Superior temporal gyrus (tissue), 1 donor: ENCODE results near the gene SHC1.
A peak's percentile ranks its signal among the peaks of the same experiment; 100 is the strongest.

Experiments
- DNase-seq: peaks from one replicate; pipeline ENCODE4 v3.0.0-alpha.2; 2016; ENCODE audit errors: extremely low spot score

Gene SHC1

DNA sequence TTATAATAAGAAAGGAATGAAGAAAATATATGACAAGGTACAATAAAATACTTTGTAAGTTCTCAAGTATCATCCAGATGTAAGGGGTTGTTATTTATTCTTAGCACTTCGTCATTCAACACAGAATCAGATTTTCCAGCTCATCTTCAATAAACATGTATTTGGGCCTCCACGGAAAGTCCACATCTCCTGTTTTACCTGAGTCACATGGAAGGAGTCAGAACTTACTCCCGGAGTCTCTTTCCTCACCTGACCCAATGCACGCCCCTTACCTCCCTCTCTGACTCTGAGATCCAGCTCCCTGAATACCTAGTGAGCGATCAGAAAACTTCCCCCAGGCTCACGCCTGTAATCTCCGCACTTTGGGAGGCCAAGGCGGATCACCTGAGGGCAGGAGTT lies 32.6 kb downstream of the SHC1 start:
- no peak for DNase-seq

DNA sequence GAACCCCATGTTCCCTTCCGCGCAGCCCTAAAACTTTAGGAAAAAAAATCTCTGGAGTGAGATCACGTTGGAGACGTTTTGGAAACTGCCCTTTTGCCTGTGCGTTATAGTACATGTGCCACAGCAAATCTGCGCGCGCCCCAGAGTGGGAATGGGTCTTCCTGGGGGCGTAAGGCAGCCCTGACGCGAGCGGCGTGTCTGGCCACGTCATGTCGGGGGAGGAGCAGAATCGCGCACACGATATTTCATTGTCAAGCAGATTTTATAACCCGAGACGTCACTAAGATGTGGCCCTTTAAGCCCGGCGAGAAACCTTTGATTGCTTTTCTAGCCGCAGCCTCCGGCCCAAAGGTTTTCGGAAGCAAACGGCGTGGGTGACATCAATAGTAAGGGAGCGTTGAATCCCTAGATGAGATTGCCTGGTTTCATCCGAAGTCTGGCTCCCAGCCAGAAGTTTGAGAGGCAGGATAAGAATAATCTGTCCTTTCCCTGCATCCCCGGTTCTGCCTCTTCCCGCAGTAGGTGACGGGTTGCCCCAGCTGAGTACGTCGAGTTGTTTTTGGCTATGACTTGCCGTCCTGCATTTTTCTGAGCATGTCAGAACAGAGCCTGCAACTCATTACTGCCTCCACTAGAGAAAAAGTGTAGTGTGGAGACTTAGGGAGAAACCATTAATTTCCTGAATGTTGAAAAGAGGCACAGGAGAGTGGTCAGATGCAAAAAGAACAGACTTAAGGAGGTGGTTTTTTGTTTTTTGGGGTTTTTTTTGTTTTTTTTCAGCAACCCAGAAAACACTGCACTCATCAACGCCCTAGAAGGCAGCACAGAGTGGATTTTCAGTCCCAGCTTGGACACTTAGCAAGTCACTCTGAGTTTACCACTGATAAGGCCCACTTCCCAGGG lies 33.2 kb downstream of the SHC1 start:
- peak; percentile 95 for DNase-seq

DNA sequence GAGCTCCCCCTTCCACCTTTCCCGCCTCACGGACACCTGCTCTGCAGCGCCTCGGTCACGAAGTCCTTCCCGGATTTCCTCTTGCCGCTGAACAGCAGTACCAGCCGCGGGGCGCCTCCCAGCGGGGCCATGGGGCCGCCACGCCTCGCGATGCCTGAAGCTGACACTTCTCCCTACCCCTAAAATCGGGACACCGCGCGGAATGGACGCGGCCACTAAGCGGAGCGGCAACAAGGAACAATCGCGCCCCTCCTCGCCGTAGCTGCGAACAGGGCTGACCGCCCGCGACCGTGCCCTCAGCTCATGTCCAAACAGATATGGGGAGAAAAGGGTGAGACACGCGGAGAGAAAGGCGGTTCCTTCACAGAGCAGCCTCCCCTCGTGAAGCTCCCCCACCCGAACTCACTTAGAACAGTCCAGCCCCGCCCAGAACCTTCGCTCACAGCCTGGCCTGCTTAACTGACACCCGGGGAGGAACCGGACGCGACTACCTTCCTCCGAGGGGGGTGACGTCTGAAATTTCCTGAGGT lies 33.9 kb downstream of the SHC1 start, which contains the start of gene PMVK:
TSS of gene PMVK (minus strand) at position 165 of the 530 bp plus-strand sequence. CDS start at position 131, 34 bp downstream.
- DNase-seq: peak; percentile 97

DNA sequence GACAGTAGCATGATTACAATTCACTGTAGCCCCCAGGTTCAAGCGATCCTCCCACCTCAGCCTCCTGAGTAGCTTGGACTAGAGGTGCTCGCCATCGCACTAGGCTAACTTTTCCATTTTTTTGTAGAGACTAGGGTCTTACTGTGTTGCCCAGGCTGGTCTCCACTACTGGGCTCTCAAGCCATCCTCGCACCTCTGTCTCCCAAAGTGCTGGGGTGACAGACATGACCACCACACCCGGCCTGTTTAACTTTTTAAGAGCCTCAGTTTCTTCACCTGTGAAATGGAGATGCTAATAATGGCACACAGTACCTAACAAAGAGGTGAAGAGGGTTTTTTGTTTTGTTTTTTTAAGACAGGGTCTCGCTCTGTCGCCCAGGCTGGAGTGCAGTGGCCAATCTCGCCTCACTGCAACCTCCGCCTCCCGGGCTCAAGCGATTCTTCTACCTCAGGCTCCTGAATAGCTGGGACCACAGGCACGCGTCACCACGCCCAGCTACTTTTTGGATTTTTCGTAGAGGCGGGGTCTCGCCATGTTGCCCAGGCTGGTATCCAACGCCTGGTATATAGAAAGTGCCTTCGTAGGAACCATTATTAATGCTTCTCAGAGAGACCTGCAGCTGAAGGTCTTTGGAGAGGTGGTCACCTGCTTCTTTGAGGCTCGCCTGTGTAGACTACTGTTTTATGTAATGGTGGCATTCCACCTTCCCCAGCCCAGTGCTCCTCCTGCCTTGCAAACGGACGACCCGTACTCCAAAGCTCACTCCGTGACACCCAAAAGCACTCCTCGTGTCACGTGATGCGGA lies 34.6 kb downstream of the SHC1 start:
- no peak for DNase-seq

DNA sequence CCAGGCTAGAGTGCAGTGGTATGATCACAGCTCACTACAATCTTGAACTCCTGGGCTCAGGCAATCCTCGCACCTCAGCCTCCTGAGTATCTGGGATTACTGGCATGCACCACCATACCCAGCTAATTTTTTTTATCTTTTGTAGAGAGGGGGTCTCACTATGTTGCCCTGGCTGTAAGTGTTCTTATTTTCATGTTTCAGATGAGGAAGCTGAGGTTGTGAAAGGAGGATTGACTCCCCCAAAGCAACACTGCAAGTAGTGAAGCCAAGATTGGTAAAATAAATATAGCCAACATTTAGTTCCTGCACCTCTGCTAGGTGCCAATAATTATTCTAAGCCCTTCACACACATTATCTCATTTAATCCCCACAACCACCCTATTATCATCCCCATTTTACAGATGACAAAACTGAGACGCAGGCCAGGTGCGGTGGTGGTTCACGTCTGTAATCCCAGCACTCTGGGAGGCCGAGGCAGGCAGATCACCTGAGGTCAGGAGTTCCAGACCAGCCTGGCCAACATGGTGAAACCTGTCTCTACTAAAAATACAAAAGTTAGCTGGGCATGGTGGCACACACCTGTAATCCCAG lies 36.1 kb downstream of the SHC1 start:
- DNase-seq: no peak

DNA sequence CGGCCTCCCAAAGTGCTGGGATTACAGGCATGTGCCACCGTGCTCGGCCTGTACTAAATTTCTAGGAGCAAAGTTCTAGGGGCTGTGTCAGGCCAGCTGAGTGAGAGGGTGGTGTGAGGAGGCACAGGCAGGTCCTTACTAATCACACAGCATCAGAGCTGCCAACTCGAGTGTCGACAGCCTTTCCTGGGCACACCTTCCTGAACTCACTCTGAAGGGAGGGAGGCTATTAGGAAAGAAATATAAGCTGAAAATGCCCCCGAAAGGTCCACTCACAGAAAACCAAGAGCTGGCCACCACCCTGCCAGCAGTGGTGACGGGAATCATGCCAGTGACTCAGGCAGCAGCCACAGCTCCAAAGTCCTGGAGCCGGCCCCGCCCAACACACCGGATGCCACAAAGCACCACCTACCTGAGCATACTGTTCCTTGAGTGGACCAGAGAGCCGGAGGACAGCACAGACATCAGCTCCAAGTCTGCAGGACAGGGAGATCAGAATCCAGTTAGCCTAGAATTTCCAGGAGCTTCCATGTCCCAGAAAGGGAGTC lies 38.5 kb downstream of the SHC1 start:
- DNase-seq: no peak

DNA sequence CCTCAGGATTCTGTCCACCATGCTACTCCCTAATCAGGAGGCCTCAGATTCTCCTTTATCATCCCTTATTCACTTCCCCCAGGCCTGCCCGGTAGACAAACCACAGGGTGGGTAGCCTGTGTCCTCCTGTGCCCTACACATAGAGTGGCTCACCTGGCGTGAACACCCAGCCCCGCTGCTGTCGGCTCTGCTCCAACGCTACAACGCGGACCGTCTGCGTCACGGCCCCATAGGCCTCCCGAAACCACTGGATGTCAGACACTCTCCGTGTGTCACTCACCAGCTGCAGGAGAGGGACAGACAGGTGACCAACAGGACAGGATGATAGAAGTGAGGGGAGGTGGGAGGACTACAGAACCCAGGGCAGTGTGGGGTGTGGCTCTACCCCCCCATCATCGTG lies 44.3 kb downstream of the SHC1 start:
- no peak for DNase-seq

DNA sequence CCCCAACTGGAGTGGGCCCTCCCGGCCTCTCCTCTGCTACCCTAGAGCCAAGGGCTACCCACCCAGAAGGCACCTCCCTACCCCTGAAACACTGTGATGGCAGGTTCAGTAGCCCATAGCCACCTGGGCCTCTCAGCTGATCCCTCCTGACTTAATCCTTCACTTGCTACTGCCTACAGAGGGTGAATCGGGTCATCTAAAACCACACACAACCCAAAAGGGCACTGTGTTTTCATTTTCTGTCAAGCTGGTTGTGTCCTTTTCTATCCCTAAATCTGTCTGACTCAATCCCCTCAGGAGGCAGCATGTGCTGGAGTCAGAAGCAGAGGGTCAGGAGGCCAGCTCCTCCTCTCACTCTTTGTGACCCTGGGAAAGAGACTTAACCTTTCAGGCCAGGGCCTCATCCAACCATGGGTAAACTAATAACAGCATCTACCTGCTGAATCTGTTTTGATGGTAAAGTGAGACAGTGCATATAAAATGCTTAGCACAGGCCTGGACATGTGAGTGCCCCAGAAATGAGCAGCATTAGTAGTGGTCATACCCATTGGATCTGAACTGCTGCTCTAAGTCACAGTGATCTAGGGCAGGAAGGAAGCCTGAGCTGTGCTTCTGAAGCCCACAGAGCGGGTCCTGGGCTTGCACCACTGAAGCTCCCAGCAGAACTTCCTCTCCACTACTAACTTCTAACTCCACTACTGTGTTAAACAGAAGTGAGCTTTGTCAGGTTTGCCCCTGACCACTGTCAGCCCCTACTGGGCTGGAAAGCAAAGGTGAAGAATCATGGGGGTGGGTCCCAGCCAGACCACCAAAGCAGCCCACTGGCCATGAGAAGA lies 45.0 kb downstream of the SHC1 start:
- no peak for DNase-seq

DNA sequence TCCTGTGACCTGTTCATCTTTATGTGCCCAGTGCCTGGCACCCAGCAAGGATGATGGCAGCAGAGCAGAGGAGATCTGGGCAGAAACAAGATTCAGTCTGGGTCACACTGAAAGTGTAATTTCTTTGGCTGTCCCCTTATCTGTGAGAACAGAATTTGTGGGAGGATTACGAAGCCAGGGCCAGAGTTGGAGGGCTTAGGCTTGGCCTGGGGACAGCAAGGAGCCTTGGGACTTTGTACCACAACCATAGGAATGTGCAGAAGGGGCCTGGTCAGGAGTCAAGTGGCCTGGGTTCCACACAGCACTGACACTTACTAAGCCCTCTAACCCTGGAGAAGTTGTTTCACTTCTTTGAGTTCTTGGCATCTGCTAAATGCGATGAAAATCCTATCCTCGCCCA lies 46.9 kb downstream of the SHC1 start:
- no peak for DNase-seq

DNA sequence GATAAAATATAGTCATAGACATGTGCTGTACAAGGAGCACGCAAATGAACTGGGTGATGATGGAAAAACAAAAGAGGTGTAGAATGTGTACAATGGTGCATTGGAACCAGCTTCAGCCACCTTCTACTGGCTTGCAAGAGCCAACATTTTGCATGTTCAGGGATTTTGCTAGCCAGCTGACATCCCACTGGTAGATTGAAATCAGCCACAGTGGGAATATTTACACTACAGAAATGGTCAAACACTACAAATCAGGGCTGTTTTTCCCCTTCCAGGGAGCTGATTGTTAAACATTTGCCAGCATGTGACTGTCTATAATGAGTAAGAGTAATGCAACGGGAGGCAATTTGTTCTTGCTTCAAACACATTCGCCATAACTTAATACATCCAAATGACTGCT lies 57.3 kb downstream of the SHC1 start:
- DNase-seq: no peak

DNA sequence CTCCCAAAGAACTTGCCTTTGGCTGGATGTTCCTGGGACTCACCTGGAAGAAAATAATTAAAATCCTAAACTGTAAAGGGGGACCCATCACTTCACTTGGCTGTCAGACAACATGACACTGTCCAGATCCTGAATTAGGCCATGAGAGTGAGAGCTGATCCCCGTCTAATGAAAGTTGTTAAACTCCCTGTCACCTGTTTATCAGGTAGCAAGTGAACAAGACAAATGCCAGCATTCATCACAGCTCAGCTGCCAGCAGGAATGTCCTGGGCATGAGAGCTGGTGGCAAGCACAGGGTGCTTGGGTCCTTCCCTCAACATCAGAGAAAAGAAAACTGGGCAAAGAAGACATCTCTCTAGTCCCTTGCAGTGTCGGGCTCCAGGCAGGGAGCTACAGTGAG lies 57.8 kb downstream of the SHC1 start:
- DNase-seq: no peak
